Left forelimb (tissue), 1 donor: ENCODE results near the gene HNMT.
"Not testable (repeated sequence)": the region's sequence is repeated elsewhere in the genome, so short reads cannot be mapped to it uniquely, and the experiment has no call there.

Experiments
- DNase-seq: peaks from one replicate; pipeline ENCODE4 v3.0.0-alpha.2; 2018; ENCODE audit warnings: low spot score

Gene HNMT

GRCh38 chr2:137975280-137976271 lies 11.3 kb downstream of the HNMT start:
- DNase-seq = no peak

- DNase-seq = no peak
These were observed 12.0 kb downstream of the HNMT start for GRCh38 chr2:137976274-137976673.

- no peak for DNase-seq
These were observed 13.5 kb downstream of the HNMT start for GRCh38 chr2:137977790-137978189.

- DNase-seq = no peak
These were observed 16.2 kb downstream of the HNMT start for GRCh38 chr2:137980459-137980858.

GRCh38 chr2:137981112-137981656 lies 16.9 kb downstream of the HNMT start:
- no peak for DNase-seq

- DNase-seq = no peak
These were observed 19.3 kb downstream of the HNMT start for GRCh38 chr2:137983581-137983980.

- DNase-seq = no peak
These were observed 22.0 kb downstream of the HNMT start for GRCh38 chr2:137986268-137986667.

- no peak for DNase-seq
These were observed 22.7 kb downstream of the HNMT start for GRCh38 chr2:137987011-137987410.

GRCh38 chr2:137991078-137991477 lies 26.8 kb downstream of the HNMT start:
- DNase-seq = no peak

GRCh38 chr2:137992039-137992646 lies 27.9 kb downstream of the HNMT start:
- no peak for DNase-seq

GRCh38 chr2:137993715-137994476 lies 29.6 kb downstream of the HNMT start:
- DNase-seq = not testable (repeated sequence)

GRCh38 chr2:137995368-137995767 lies 31.1 kb downstream of the HNMT start:
- not testable (repeated sequence) for DNase-seq

GRCh38 chr2:137996158-137996557 lies 31.9 kb downstream of the HNMT start:
- DNase-seq = not testable (repeated sequence)

GRCh38 chr2:137997733-137998132 lies 33.5 kb downstream of the HNMT start:
- no peak for DNase-seq

- DNase-seq = no peak
These were observed 34.2 kb downstream of the HNMT start for GRCh38 chr2:137998503-137998902.

GRCh38 chr2:137999273-137999672 lies 35.0 kb downstream of the HNMT start:
- no peak for DNase-seq

GRCh38 chr2:138000009-138000408 lies 35.7 kb downstream of the HNMT start:
- no peak for DNase-seq

- DNase-seq = no peak
These were observed 36.5 kb downstream of the HNMT start for GRCh38 chr2:138000796-138001195.

- no peak for DNase-seq
These were observed 39.1 kb downstream of the HNMT start for GRCh38 chr2:138003411-138003810.

GRCh38 chr2:138007431-138007830 lies 43.2 kb downstream of the HNMT start:
- no peak for DNase-seq

- DNase-seq = no peak
These were observed 45.3 kb downstream of the HNMT start for GRCh38 chr2:138009622-138010021.

GRCh38 chr2:138010890-138011289 lies 46.6 kb downstream of the HNMT start:
- no peak for DNase-seq
